NCI-H1436 treated with DMSO at 0.1 percent for 48 hours (cell line): ENCODE measurements around the gene TIFAB.

Source experiments
- DNase-seq: peaks from one replicate; lab custom pipeline; 2025; lab: John Stamatoyannopoulos, UW

Gene TIFAB

DNA sequence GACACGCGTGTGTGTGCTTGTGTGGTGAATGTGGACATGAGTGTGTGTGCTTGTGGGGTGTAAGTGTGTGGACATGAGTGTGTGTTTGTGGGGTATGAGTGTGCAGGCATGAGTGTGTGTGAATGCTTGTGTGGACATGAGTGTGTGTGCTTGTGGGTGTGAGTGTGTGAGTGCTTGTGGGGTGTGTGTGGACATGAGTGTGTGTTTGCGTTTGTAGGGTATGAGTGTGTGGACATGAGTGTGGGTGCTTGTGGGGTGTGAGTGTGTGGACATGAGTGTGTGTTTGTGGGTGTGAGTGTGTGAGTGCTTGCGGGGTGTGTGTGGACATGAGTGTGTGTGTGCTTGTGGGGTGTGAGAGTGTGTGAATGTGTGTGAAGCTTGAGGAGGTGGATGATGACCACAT is 29.8 kb upstream of the TIFAB start:
- no peak for DNase-seq

DNA sequence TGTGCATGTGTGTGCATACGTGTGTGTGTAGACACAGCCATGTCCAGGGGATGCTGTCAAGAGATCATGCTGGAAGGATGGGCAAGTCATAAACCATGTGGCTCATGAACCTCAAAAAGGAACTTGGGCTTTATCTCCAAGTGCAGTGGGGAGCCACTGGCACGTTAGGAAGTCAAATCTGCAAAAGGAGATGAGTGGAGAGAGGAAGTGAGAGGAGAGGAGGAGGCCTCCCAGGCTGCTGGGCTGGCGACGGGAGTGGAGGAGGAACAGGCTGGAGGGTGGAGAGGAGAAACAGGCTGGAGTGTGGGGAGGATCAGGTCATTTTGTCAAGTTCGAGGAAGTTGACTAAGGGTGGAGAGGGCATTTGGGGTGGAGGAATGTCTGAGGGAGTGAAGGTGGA is 29.2 kb upstream of the TIFAB start:
- no peak for DNase-seq

DNA sequence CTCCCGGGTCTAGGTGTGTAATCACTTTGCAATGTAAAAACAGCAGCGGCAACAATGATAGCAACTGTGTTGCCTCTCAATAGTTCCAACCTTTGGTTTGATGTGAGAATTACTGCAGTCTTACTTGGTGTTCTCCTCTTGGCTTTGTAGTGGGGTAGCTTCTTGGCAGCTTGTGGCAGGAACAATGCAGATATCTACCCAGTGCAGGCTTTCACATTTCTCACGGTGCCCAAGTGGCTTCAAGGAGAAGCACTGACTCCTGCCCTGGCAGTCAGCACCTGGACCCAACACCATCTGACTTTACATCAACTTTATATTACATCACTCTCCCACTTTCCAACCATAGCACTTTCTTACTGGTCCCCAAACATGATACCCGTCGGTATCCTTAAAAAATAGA is 28.4 kb upstream of the TIFAB start:
- no peak for DNase-seq

DNA sequence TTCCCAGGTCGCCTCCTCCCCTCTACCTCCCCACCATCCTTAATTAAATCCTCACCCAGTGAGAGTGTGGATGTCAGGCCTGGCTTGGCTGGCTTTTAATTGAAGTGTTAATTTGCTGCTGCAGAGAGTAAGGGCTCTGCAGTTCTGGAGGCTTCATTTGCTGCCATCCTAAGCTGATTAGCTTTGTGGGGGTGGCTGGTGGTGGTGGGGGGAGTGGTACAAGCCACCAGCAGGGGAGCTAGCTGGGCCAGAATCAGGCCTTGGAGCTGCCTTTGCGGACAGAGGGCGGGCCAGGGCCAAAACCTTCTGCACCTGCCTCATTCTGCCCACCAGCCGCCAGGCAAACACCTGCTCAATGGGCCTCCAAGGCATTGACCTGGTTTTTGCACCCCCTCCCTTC is 26.8 kb upstream of the TIFAB start:
- no peak for DNase-seq

DNA sequence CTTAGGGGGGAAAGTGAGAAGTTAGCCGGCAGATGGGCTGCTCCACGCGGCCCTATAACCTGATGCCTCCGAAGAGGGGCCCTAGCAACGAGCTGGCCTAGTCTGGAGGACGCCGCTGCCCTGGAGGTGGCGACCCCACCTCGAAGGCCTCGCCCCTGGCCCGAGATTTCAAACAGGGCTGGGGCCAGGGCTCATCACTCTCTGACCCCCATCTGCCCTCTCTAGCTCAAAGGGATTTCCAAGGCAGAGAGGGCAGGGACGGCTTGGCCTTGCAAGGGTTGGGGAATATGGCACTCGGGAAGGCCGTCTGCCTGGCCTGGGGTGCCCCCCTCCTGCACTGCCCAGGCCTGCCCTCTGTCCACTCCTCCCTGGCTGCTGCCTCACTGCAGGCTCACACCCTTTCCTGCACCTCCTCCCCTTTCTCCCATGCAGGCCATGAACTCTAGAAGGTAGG is 25.5 kb upstream of the TIFAB start:
- no peak for DNase-seq

DNA sequence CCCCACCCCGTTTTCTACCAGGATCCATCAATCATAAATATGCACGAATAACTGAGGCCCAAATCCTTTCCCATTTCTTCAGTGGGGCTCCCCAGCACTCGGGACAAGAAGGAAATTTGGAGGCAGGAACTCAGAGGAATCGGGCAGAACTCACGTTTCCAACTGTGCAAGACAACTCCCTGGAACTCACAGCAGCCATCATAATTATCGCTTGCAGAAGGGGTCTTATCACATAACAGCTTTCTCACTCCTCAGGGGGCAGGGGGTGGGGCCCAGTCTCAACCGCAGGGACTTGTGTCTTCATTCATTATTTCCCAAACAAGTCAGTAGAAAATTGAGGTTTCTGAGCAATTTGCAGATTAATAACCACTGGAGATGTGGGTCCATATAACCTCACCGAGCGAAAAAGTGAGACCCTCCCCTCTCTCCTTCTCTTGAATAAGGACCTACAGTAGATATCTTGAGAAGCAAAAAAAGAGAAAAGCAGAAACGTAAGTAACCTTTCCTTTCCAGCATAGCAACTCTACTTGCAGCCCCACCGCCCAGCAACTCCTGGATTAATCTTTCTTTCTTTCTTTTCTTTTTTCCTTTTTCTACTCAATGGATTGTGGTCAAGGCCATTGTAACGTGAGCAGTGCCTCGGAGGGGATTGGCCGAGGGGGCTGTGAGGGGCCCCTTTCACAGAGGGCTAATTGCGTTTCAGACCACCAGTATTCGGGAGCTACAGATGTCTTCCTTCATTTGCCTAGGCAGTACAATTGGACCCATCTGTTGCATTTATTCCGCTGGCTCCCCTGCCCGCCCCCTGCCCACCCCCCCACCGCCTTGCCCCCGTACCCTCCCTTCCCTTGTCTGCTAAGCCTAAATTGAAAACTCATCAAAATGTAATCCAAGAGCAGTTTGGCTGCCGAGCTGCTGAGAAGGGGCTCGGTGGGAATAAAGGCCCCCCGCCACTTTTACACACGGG is 24.7 kb upstream of the TIFAB start:
- DNase-seq: no peak

DNA sequence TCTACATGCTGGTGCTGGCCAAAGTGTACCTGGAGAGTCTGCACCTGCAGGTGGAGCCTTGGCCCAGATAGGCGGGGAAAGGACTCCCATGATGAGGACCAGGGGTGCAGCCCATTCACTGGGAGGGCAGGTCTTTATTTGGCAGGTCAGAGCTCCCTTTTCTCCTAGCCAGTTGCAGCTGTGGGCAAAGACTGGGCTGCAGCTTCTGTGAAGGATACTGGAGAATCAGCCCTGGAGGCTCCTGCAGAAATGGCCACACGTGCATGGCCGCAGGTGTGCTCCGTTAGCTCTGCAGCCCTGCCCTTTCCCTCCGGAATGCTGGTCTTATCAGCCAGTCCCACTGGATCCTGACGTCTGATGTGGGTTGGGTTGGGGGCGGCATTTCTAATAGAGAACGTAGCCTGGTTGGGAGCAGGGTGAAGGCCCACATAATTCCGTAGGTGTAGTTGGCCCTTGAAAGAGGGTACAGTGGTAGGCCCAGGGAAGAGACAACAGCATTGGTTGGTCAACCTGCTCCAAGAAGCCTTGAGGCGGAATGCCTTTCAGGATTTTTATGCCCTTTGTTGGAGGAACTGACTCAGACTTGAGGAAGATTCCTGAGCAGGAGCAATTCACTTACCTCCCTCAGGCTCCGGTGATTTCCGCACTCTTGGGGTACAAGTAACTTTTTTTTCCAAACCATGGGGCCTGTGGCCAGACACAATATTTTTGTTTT is 22.0 kb upstream of the TIFAB start:
- no peak for DNase-seq

DNA sequence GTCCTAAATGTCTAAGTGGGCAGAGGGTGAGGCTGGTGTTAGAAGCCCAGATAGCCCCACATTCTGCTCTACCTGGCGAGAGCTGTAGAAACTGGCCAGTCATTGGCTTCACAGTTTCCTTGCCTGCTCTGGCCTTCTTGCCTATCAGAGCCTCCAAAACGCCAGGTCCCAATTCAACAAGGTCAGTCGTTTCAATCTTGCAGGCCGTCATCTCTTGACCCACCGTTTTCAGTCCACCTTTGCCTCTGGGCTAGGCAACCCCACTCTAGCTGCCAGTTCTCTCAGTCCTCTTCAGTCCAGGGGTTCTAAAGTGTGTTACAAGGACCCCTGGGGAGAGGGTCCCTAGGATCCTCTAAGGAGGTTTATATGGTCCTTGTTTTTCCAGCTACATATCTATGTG is 20.0 kb upstream of the TIFAB start:
- no peak for DNase-seq

DNA sequence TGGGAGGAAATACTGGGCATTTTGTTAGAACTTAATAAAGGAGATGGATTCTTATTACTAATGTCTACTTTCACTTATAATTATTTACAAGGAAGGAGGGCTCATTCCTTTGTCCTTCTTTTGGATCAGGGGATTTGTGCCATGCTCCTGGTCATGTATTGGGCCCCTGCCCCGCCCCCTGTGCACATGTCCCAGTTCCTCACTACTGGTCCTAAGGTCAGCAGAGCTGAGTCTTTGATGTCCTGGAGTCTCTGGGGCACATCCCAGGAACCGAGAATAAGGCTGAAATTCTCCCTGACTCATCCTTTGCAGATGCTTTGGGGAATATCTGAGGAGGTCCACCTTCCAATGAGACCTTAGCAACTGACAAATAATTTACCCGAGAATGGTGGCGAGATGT is 19.6 kb upstream of the TIFAB start:
- no peak for DNase-seq

DNA sequence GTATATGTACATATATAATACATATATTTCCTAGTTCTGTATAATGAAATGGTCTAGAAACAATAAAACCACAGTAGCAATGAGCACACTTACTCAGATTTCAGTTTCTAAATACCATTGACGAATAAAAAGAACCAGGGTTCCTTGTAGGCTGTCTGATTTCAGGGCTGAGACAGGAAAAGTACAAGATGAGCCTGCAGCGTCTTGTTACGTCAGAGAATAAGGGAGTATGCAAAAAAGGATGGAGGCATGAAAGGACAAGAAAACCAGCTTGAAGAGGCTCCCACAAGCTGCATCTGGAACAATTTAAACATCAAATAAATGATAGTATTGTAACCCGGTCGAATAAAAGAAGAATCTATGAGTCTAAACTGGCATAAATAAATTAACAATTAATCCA is 17.8 kb upstream of the TIFAB start:
- no peak for DNase-seq

DNA sequence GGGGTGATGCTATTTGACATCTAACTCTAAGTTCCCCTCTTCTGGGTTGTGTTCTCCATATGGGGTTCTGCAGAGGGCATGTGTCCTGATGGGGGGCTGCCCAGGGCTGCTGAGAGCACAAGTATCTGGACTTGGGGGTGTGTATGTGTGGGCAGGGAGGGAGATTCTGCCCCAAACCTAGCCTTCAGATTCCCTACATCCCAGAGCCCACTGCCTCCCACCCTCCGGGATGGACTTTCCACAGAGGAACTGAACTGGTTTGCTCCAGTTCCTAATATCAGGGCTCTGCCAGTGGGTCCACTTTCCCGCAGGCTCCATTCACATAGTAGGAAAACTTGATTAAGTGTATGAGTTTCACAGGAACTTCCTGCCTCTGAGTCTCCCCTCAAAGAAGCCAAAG is 16.4 kb upstream of the TIFAB start:
- DNase-seq: no peak

DNA sequence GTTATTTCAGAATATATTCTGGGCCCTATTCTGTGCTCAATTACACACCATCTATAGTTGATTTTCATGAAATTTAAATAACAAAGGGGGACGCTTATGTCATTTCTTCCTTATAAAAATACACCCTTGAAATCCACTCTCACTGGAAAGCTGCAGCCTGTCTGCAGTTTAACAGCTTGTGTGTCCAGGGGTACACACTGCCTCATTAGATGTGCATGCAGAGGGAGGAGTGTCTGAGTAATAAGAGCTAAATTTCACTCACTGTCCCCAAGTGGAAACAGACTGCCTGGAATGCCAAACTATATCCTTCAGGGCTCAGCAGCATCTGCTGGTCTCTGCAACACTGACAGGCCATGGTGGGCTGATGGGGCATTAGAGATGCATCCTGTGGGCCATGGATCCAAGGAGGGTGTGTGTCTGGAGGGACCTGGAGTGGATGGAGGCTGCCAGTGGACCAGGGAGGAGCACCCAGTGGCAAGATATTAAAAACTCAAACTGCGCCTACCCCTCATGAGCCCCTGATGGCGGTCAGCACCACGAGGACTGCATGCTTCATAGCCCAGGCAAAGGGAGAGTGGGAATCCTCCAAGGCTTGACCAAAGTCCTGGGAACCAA is 15.8 kb upstream of the TIFAB start:
- no peak for DNase-seq

DNA sequence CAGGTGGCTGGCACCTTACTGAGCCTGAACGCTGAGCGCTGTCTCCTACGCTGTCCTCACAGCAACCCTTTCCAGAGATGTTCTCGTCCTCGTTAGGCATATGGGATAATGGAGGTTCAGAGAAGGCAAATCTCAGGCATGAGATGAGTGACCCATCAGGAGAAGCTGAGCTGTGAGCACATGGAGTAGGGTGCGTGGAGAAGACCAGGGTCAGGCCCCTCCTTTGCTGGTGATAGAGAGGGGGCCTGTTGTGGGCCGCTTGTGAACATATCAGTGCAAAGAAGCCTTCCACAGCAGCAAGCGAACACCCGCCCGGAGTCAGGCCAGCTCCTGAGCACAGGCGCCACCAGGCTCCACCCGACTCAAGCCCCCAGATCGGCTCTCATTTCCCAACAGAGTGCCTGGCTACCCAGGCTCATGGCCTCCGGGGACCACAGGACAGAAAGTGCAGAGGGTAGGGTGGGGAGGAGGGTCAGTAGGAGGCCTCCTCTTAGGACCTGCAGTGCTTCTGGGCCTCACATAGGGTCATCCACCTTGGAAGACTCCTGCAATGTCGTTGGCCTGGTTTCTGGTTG is 15.0 kb upstream of the TIFAB start:
- DNase-seq: no peak

DNA sequence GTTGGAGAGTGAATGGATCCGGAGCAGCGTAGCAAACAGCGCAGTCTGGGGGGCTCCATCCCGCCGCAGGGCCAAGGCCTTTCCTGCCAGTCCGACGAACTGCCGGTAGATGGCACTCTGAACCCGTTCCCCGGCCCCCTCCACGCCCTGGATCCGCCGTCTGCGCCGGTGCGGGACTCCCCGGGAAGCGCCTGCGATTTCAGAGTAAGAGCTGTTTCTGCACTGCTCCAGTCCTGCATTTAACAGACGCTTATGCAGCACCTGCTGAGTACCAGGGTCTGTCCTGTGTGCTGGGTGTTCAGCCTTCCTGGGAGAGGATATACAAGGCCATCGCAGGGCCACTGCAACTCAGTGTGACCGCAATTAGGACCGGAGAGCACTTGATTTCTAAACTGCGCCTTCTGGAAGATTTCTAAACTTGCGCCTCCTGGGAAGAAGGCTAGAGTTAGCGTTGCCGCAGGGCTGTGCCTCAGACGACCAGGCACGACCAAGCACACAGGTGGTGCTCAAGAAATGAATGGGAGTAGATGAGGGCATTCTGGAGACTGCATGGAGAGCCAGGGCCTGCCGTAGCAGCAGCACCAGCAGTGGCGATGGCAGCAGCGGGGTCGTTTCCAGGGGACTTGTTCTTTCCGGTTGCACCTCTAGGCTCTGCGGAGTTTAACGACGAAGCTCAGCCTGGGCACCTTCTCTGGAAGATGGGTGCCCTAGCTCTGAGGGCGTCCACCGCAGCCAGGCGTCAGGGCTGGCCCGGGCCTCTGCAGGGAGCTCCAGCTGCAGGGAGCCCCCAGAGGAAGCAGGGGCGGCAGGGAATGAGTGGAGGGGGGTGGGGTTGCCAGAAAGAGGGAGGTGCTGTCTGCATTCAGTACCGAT is 14.3 kb upstream of the TIFAB start:
- DNase-seq: no peak

DNA sequence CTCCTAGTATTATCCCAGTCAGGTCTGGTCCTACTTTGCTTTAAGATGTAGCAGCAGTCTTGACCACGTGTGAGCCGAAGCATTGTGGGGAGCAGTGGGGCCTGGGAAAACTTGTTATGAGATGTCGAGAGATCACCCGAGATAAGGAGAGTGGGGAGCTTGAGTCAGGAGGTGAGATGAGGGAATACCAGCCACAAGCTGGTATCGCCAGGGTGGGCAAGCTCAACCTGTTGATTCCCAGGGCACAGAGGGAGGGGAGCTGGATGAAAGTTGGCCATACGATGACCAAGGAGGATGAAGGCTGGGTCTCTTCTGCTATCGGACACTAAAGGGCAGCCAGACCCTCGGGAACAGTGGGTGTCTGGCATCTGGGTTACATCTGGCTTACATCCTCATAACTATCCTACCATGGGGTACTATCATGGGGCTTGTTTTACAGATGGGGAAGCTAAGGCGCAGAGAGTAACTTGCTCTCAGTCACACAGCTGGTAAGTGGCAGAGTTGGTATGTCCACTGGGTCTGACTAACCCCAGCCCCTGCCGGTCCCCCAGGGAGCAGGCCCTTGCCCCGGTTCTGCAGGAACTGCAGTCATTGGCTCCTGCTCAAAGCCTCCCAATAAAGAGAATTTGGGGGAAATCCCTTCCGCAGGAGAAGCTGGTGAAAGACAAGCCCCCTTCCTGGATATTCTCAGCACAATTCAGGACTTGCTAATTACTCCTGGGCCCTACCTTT is 13.4 kb upstream of the TIFAB start:
- no peak for DNase-seq

DNA sequence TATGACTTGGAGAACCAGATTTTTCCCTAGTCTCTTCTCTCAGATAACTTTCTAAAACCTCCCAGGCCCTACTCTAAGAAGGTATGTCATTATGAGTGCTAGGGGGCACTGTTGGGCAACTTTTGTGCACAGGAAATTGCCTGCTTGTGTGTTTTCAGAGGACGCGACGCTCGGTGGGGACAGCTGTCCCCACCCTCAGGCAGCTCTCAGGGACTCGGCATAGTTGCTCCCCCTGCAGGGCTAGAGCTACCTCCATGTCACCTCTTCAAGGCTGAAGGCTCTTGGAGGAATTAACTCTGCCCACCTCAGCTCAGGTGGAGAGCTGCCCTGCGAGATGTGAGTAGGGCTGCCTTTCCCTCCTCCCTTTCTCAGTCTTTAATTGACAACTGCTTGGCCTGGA is 10.2 kb upstream of the TIFAB start:
- peak; percentile 32 for DNase-seq

DNA sequence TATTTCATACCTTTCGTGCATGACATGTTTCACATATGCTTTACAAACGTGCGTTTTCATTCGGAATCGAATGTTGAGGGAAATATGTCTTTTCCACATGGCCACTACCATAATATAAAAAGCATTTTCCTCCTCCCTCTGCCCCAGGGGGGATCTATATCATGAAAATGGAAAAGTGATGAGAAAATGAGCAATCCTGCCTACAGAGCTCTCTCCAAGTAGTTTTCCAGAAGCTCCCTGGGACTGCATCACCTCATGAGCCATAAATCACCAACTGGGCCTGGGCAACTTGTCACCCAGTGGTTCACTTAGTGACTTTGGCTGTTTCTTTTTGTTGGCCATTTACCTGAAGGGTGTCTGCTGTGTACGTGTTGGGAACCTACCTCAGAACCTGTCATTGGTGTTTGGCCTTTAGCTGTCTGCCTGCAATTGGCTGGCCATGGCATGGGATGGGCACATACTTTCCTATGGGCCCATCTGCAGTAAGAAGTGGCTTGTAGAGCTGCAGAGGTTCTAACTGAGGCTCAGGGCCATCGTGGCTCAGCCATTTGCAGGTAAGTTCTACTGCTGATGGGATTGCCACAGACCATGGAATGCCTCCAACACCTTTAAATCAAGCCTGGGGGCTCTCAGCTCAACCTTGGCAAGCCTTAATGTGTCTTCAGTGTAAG is 9.5 kb upstream of the TIFAB start:
- no peak for DNase-seq

DNA sequence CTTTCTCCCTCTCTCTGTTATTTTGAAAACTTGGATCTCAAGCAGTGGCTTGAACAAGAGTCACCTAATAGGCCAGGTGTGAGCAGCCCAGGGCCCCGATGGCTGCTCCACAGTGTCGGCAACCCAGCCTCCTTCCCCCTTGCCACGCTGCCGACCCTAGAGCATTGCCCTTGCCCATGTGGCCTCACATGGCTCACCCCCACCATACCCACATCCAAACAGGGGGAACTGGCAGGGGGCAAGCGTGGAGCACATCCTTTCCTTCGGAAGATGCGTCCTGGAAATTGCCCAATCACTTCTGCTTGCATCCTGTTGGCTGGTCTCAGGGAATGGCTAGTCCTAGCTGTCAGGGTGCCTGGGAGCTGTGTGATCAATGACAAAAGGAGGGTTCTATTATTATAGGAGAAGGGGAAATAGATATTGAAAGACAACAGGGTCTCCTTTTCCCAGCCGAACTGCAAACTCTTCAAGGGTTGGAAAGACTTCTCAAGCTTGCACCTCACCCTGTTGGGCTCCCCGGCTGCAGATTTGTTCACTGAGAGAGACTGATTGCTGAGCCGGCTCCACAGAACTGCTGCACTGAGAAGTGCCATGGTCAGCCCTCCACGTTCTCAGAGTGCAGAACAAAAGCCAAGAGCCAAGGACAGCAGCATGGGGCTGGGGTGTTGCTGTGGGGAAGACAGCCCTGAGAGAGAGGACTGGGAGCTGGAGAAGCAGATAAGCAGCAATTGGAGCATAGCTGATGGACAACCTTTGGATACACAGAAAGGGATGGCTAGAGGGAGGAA is 8.3 kb upstream of the TIFAB start:
- no peak for DNase-seq

DNA sequence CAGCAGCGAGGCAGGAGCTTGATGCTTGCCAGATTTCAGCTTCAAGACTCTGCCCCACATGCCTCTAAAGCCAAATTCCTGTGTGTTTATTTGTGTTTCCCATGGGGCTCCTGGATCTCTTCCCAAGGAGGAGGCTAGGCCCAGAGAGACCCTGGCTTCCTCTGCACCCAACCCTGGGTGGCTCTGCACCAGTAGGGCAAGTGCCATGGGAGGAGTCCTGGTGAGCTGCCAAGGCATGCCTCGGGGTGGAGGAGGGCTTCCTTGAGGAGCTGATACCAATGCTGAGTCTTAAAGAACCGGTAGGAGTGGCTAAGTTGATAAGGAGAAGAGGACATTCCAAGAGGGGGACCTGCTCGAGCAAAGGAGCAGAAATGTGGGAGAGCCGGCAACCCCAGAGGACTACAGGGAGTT is 6.8 kb upstream of the TIFAB start:
- no peak for DNase-seq
